Stimulated activated naive B cell treated with anti-CD40 and anti-IgM and Interleukin-4, amounts not matched to agents 10 μg/mL and 1 μg/mL and 100 μg/mL, for 72 hours (primary cell): ENCODE measurements around the gene WDFY3.

Experiments
- ATAC-seq, 2 donors: fragments of 150-1000 bp; cut with Tn5 transposase; replicated peaks; 2 replicates each; pipeline ENCODE4 v1.10.0; 2021; ENCODE audit warnings: moderate library complexity in 1 of 2
- DNase-seq: peaks from one replicate; pipeline ENCODE4 v3.0.0; 2021
- H3K27ac Mint-ChIP-seq: one replicate; pipeline ENCODE4 v1.8.0; 2022; ENCODE audit warnings: mild to moderate bottlenecking, mixed read lengths
- H3K27me3 Mint-ChIP-seq, 2 donors: one replicate each; pipeline ENCODE4 v1.8.0; 2022; ENCODE audit warnings: mixed read lengths in 2 of 2
- H3K36me3 Mint-ChIP-seq, 2 donors: one replicate each; pipeline ENCODE4 v1.8.0; 2022; ENCODE audit warnings: mixed read lengths in 2 of 2, mild to moderate bottlenecking in 1 of 2
- H3K4me1 Mint-ChIP-seq, 2 donors: one replicate each; pipeline ENCODE4 v1.8.0; 2022; ENCODE audit warnings: mixed read lengths in 2 of 2, mild to moderate bottlenecking in 1 of 2
- H3K4me3 Mint-ChIP-seq, 2 donors: one replicate each; pipeline ENCODE4 v1.8.0; 2022; ENCODE audit warnings: mild to moderate bottlenecking in 2 of 2, mixed read lengths in 2 of 2, moderate library complexity in 1 of 2
- H3K9me3 Mint-ChIP-seq, 2 donors: one replicate each; pipeline ENCODE4 v1.8.0; 2022; ENCODE audit warnings: mixed read lengths in 2 of 2, mild to moderate bottlenecking in 1 of 2

WDFY3 gene

GRCh38 chr4:84962102-84962501, 4.4 kb downstream of the WDFY3 start:
- H3K4me3 Mint-ChIP-seq = no peak overlapping the region
- H3K36me3 Mint-ChIP-seq = peaks cover 2 to 5% of the 10 kb centered on the region in 2 donors
- ATAC-seq (no peak), DNase-seq (no peak)
- peaks cover 8 to 15% of the 10 kb centered on the region in 2 donors for H3K4me1 Mint-ChIP-seq
- no peak overlapping the region for H3K27ac Mint-ChIP-seq
- peaks cover 23 to 40% of the 10 kb centered on the region in 2 donors for H3K27me3 Mint-ChIP-seq
- H3K9me3 Mint-ChIP-seq = no peaks in the 10 kb centered on the region

GRCh38 chr4:84958434-84958833, 8.1 kb downstream of the WDFY3 start:
- ATAC-seq = no peak
- no peaks in the 10 kb centered on the region for H3K4me1 Mint-ChIP-seq
- no peaks in the 10 kb centered on the region for H3K36me3 Mint-ChIP-seq
- H3K27me3 Mint-ChIP-seq = peaks cover 5 to 15% of the 10 kb centered on the region in 2 donors
- H3K9me3 Mint-ChIP-seq = no peaks in the 10 kb centered on the region
- no peak overlapping the region for H3K27ac Mint-ChIP-seq
- no peak for DNase-seq
- H3K4me3 Mint-ChIP-seq = no peak overlapping the region

GRCh38 chr4:84957514-84958420, 8.7 kb downstream of the WDFY3 start:
- H3K36me3 Mint-ChIP-seq = no peaks in the 10 kb centered on the region
- H3K4me1 Mint-ChIP-seq = no peaks in the 10 kb centered on the region
- peaks cover 5 to 9% of the 10 kb centered on the region in 2 donors for H3K27me3 Mint-ChIP-seq
- H3K27ac Mint-ChIP-seq = no peak overlapping the region
- no peak for ATAC-seq
- H3K9me3 Mint-ChIP-seq = no peaks in the 10 kb centered on the region
- H3K4me3 Mint-ChIP-seq = no peak overlapping the region
- DNase-seq = no peak

- DNase-seq (no peak), ATAC-seq (no peak)
- Mint-ChIP-seq H3K4me3 (no peak overlapping the region), H3K27me3 (peaks cover 0 to 6% of the 10 kb centered on the region in 2 donors), H3K36me3 (no peaks in the 10 kb centered on the region), H3K4me1 (no peaks in the 10 kb centered on the region), H3K9me3 (no peaks in the 10 kb centered on the region), H3K27ac (no peak overlapping the region)
Observed at GRCh38 chr4:84956014-84956413, 10.5 kb downstream of the WDFY3 start.

GRCh38 chr4:84954982-84955567, 11.4 kb downstream of the WDFY3 start:
- Mint-ChIP-seq H3K4me1 (no peaks in the 10 kb centered on the region), H3K36me3 (no peaks in the 10 kb centered on the region), H3K9me3 (no peaks in the 10 kb centered on the region), H3K27ac (no peak overlapping the region), H3K4me3 (no peak overlapping the region), H3K27me3 (peaks cover 0 to 2% of the 10 kb centered on the region in 2 donors)
- DNase-seq (no peak), ATAC-seq (no peak)

GRCh38 chr4:84952776-84953175, 13.7 kb downstream of the WDFY3 start:
- no peak for ATAC-seq
- H3K36me3 Mint-ChIP-seq = no peaks in the 10 kb centered on the region
- H3K4me1 Mint-ChIP-seq = no peaks in the 10 kb centered on the region

GRCh38 chr4:84952004-84952403, 14.5 kb downstream of the WDFY3 start:
- no peak for DNase-seq
- no peaks in the 10 kb centered on the region for H3K4me1 Mint-ChIP-seq
- no peaks in the 10 kb centered on the region for H3K36me3 Mint-ChIP-seq
- no peak overlapping the region for H3K4me3 Mint-ChIP-seq
- no peak overlapping the region for H3K27ac Mint-ChIP-seq
- no peak for ATAC-seq
- peaks cover 0 to 2% of the 10 kb centered on the region in 2 donors for H3K9me3 Mint-ChIP-seq
- H3K27me3 Mint-ChIP-seq = no peaks in the 10 kb centered on the region

More at GRCh38 chr4:84952776-84953175, 13.7 kb downstream of the WDFY3 start:
- H3K27ac Mint-ChIP-seq = no peak overlapping the region
- peaks cover 0 to 2% of the 10 kb centered on the region in 2 donors for H3K9me3 Mint-ChIP-seq
- H3K27me3 Mint-ChIP-seq = no peaks in the 10 kb centered on the region
- no peak for DNase-seq
- H3K4me3 Mint-ChIP-seq = no peak overlapping the region

GRCh38 chr4:84948056-84948455, 18.4 kb downstream of the WDFY3 start:
- H3K27ac Mint-ChIP-seq = no peak overlapping the region

GRCh38 chr4:84944947-84945346, 21.5 kb downstream of the WDFY3 start:
- Mint-ChIP-seq H3K4me3 (no peak overlapping the region), H3K9me3 (peaks cover 5 to 6% of the 10 kb centered on the region in 2 donors), H3K36me3 (no peaks in the 10 kb centered on the region), H3K4me1 (no peaks in the 10 kb centered on the region), H3K27me3 (no peaks in the 10 kb centered on the region), H3K27ac (no peak overlapping the region)
- no peak for ATAC-seq
- no peak for DNase-seq

More at GRCh38 chr4:84948056-84948455, 18.4 kb downstream of the WDFY3 start:
- no peaks in the 10 kb centered on the region for H3K36me3 Mint-ChIP-seq
- DNase-seq (no peak), ATAC-seq (no peak)
- no peaks in the 10 kb centered on the region for H3K27me3 Mint-ChIP-seq
- H3K4me3 Mint-ChIP-seq = no peak overlapping the region
- no peaks in the 10 kb centered on the region for H3K4me1 Mint-ChIP-seq
- H3K9me3 Mint-ChIP-seq = peaks cover 0 to 2% of the 10 kb centered on the region in 2 donors

GRCh38 chr4:84940960-84941359, 25.5 kb downstream of the WDFY3 start:
- peaks cover 0 to 9% of the 10 kb centered on the region in 2 donors for H3K27me3 Mint-ChIP-seq
- no peak for ATAC-seq

GRCh38 chr4:84939113-84939512, 27.4 kb downstream of the WDFY3 start:
- Mint-ChIP-seq H3K27me3 (peaks cover 0 to 14% of the 10 kb centered on the region in 2 donors), H3K4me1 (no peaks in the 10 kb centered on the region), H3K36me3 (no peaks in the 10 kb centered on the region), H3K27ac (no peak overlapping the region), H3K9me3 (peaks cover 7 to 8% of the 10 kb centered on the region in 2 donors), H3K4me3 (no peak overlapping the region)
- DNase-seq (no peak), ATAC-seq (no peak)

More at GRCh38 chr4:84940960-84941359, 25.5 kb downstream of the WDFY3 start:
- Mint-ChIP-seq H3K27ac (no peak overlapping the region), H3K36me3 (no peaks in the 10 kb centered on the region), H3K4me3 (no peak overlapping the region), H3K9me3 (peaks cover 7 to 8% of the 10 kb centered on the region in 2 donors), H3K4me1 (no peaks in the 10 kb centered on the region)
- no peak for DNase-seq

- no peaks in the 10 kb centered on the region for H3K36me3 Mint-ChIP-seq
- H3K27ac Mint-ChIP-seq = no peak overlapping the region
- peaks cover 0 to 14% of the 10 kb centered on the region in 2 donors for H3K27me3 Mint-ChIP-seq
- ATAC-seq (no peak), DNase-seq (no peak)
- no peaks in the 10 kb centered on the region for H3K4me1 Mint-ChIP-seq
- peaks cover 8 to 10% of the 10 kb centered on the region in 2 donors for H3K9me3 Mint-ChIP-seq
- H3K4me3 Mint-ChIP-seq = no peak overlapping the region
Observed at GRCh38 chr4:84938316-84938715, 28.2 kb downstream of the WDFY3 start.

GRCh38 chr4:84937381-84937977, 29.0 kb downstream of the WDFY3 start:
- peaks cover 8 to 10% of the 10 kb centered on the region in 2 donors for H3K9me3 Mint-ChIP-seq
- no peak overlapping the region for H3K4me3 Mint-ChIP-seq
- DNase-seq (no peak), ATAC-seq (no peak)
- H3K27me3 Mint-ChIP-seq = peaks cover 0 to 14% of the 10 kb centered on the region in 2 donors
- no peaks in the 10 kb centered on the region for H3K4me1 Mint-ChIP-seq
- H3K27ac Mint-ChIP-seq = no peak overlapping the region
- H3K36me3 Mint-ChIP-seq = no peaks in the 10 kb centered on the region

- Mint-ChIP-seq H3K9me3 (peaks cover 8% of the 10 kb centered on the region in 2 donors), H3K4me1 (no peaks in the 10 kb centered on the region), H3K4me3 (no peak overlapping the region), H3K27ac (no peak overlapping the region), H3K36me3 (no peaks in the 10 kb centered on the region), H3K27me3 (peaks cover 0 to 14% of the 10 kb centered on the region in 2 donors)
- ATAC-seq (no peak), DNase-seq (no peak)
Observed at GRCh38 chr4:84936123-84936522, 30.4 kb downstream of the WDFY3 start.
